H1 (cell line): Measurements from ENCODE around the gene TCERG1L. TPM values are rescaled to one million over a fixed set of nuclear protein-coding genes. Genes with fewer than 3 reads are reported as not detected.

Experiments
- CTCF ChIA-PET: fragments of 300-600 bp; sonication (Branson Sonifier 250); formaldehyde crosslinking; loops from one replicate; lab custom pipeline; 2021; ENCODE audit not compliant: partially characterized antibody; lab: Charles Lee
- POLR2A ChIA-PET: fragments of 300-600 bp; sonication (Branson Sonifier 250); formaldehyde crosslinking; loops from one replicate; lab custom pipeline; 2021; ENCODE audit warnings: inconsistent platforms; ENCODE audit not compliant: partially characterized antibody; lab: Charles Lee
- DNase-seq, 2 experiments: peaks; one replicate each; pipeline versions ENCODE4 v3.0.0 to v3.0.0-alpha.2; 2010 to 2022; ENCODE audit warnings: low spot score in 2 of 2, low read depth in 1 of 2, mixed read lengths in 1 of 2
- FAIRE-seq: peaks from 2 replicates; lab custom pipeline; 2011; peaks lifted over from hg19 to GRCh38; lab: Jason Lieb, UNC
- H2AFZ ChIP-seq: 2 replicates; pipeline ENCODE4 v1.8.1; 2012; ENCODE audit warnings: low read length, inconsistent platforms
- H2AK5ac ChIP-seq: 2 replicates; pipeline ENCODE4 v1.6.1; 2013; ENCODE audit warnings: low read depth, low read length
- H2BK120ac ChIP-seq: replicated peaks from 2 replicates; pipeline ENCODE3; 2013; ENCODE audit warnings: low read depth, low read length, inconsistent platforms
- H2BK12ac ChIP-seq: 2 replicates; pipeline ENCODE4 v1.6.1; 2013; ENCODE audit warnings: low read depth, low read length
- H2BK15ac ChIP-seq: 2 replicates; pipeline ENCODE4 v1.6.1; 2013; ENCODE audit warnings: low read length
- H2BK20ac ChIP-seq: 2 replicates; pipeline ENCODE4 v1.6.1; 2013; ENCODE audit warnings: low read length
- H2BK5ac ChIP-seq: 2 replicates; pipeline ENCODE4 v1.6.1; 2013; ENCODE audit warnings: low read depth, low read length
- H3K14ac ChIP-seq: 2 replicates; pipeline ENCODE4 v1.6.1; 2013; ENCODE audit warnings: inconsistent platforms; ENCODE audit not compliant: insufficient read length
- H3K18ac ChIP-seq: 2 replicates; pipeline ENCODE4 v1.6.1; 2013; ENCODE audit warnings: low read length; ENCODE audit errors: extremely low read depth
- H3K23ac ChIP-seq: 2 replicates; pipeline ENCODE4 v1.6.1; 2013; ENCODE audit warnings: inconsistent platforms; ENCODE audit not compliant: insufficient read length
- H3K23me2 ChIP-seq: 2 replicates; pipeline ENCODE4 v1.6.1; 2013; ENCODE audit warnings: low read depth, low read length
- H3K27ac ChIP-seq: 2 replicates; pipeline ENCODE4 v1.6.1; 2011; ENCODE audit warnings: low read depth, low read length, inconsistent platforms
- H3K27me3 ChIP-seq, 4 experiments: replicated peaks in 1 of 4; 1 replicate in 1 of 4; 2 replicates in 3 of 4; pipeline versions ENCODE4 v1.6.1 to v1.8.1; 2011 to 2013; ENCODE audit warnings: low read length in 3 of 4, mild to moderate bottlenecking in 3 of 4, inconsistent platforms in 2 of 4, mixed read lengths in 2 of 4, moderate library complexity in 1 of 4; ENCODE audit not compliant: control insufficient read depth in 3 of 4, insufficient read depth in 3 of 4; ENCODE audit errors: extremely low read depth in 1 of 4
- H3K36me3 ChIP-seq, 4 experiments: 2 replicates each; pipeline versions ENCODE4 v1.6.1 to v1.8.1; 2011 to 2013; ENCODE audit warnings: mild to moderate bottlenecking in 4 of 4, low read length in 3 of 4, moderate library complexity in 2 of 4, control low read depth in 1 of 4, inconsistent platforms in 1 of 4; ENCODE audit not compliant: insufficient read depth in 4 of 4, control insufficient read depth in 2 of 4
- H3K4ac ChIP-seq: replicated peaks from 2 replicates; pipeline ENCODE3; 2013; ENCODE audit warnings: low read length, low read depth, mixed read lengths, inconsistent platforms; ENCODE audit not compliant: insufficient read length
- H3K4me1 ChIP-seq, 4 experiments: replicated peaks in 1 of 4; 1 replicate in 1 of 4; 2 replicates in 3 of 4; pipeline versions ENCODE4 v1.6.1 to v1.8.1; 2011 to 2013; ENCODE audit warnings: low read length in 3 of 4, inconsistent platforms in 2 of 4, mixed read lengths in 1 of 4; ENCODE audit not compliant: insufficient read depth in 4 of 4, control insufficient read depth in 3 of 4
- H3K4me2 ChIP-seq, 2 experiments: 2 replicates each; pipeline versions ENCODE4 v1.6.1 to v1.8.1; 2011 to 2013; ENCODE audit warnings: low read depth in 2 of 2, low read length in 2 of 2, control low read depth in 1 of 2, inconsistent platforms in 1 of 2, mild to moderate bottlenecking in 1 of 2; ENCODE audit not compliant: insufficient read depth in 1 of 2
- H3K4me3 ChIP-seq, 4 experiments: fragments of 200-600, 300-600 bp in 1 of 4; sonication (generic), shearing (Covaris generic), sonication (Bioruptor Twin) in 1 of 4; 2 replicates each; pipeline versions ENCODE4 v1.5.1 to v1.8.1; 2011 to 2016; ENCODE audit warnings: low read length in 4 of 4, low read depth in 3 of 4, control low read depth in 2 of 4, inconsistent platforms in 2 of 4, mild to moderate bottlenecking in 2 of 4, mixed read lengths in 1 of 4, moderate library complexity in 1 of 4; ENCODE audit not compliant: insufficient read depth in 2 of 4; ENCODE audit errors: extremely low read depth in 1 of 4
- H3K56ac ChIP-seq: replicated peaks from 2 replicates; pipeline ENCODE3; 2013; ENCODE audit warnings: low read depth, mild to moderate bottlenecking, mixed read lengths, low read length, inconsistent platforms; ENCODE audit not compliant: insufficient read length
- H3K79me1 ChIP-seq: 2 replicates; pipeline ENCODE4 v1.6.1; 2013; ENCODE audit warnings: low read depth, low read length, control low read depth
- H3K79me2 ChIP-seq, 2 experiments: 2 replicates each; pipeline versions ENCODE4 v1.6.1 to v1.8.1; 2012 to 2013; ENCODE audit warnings: low read length in 2 of 2, mild to moderate bottlenecking in 2 of 2, inconsistent platforms in 1 of 2; ENCODE audit not compliant: insufficient read depth in 2 of 2, control insufficient read depth in 1 of 2
- H3K9ac ChIP-seq, 4 experiments: replicated peaks in 1 of 4; 1 replicate in 1 of 4; 2 replicates in 3 of 4; pipeline versions ENCODE4 v1.6.1 to v1.8.1; 2011 to 2013; ENCODE audit warnings: low read depth in 3 of 4, low read length in 3 of 4, control low read depth in 2 of 4, mild to moderate bottlenecking in 2 of 4, moderate library complexity in 2 of 4, inconsistent platforms in 1 of 4; ENCODE audit errors: extremely low read depth in 1 of 4
- H3K9me3 ChIP-seq, 2 experiments: 2 replicates each; pipeline versions ENCODE4 v1.6.1 to v1.8.1; 2012 to 2013; ENCODE audit warnings: mild to moderate bottlenecking in 2 of 2, moderate library complexity in 2 of 2, control low read depth in 1 of 2, inconsistent platforms in 1 of 2, low read depth in 1 of 2, low read length in 1 of 2, mixed read lengths in 1 of 2; ENCODE audit not compliant: insufficient read depth in 2 of 2
- H4K20me1 ChIP-seq, 2 experiments: replicated peaks in 1 of 2; 2 replicates each; pipeline versions ENCODE3 to v1.8.1; 2011 to 2013; ENCODE audit warnings: inconsistent platforms in 2 of 2, low read length in 2 of 2, mild to moderate bottlenecking in 1 of 2; ENCODE audit not compliant: insufficient read depth in 2 of 2, control insufficient read depth in 1 of 2
- H4K5ac ChIP-seq: 2 replicates; pipeline ENCODE4 v1.6.1; 2013; ENCODE audit warnings: low read length, low read depth, mixed read lengths, inconsistent platforms; ENCODE audit not compliant: insufficient read length
- H4K8ac ChIP-seq: 2 replicates; pipeline ENCODE4 v1.8.0; 2013; ENCODE audit warnings: mild to moderate bottlenecking, moderate library complexity, low read length, inconsistent platforms; ENCODE audit not compliant: insufficient read depth; ENCODE audit errors: extremely low read depth
- H4K91ac ChIP-seq: replicated peaks from 2 replicates; pipeline ENCODE3; 2013; ENCODE audit warnings: low read length, mixed read lengths, inconsistent platforms; ENCODE audit not compliant: insufficient read length
- MAFK ChIP-seq: IDR thresholded peaks from 2 replicates; pipeline ENCODE4 v1.6.1; 2012; ENCODE audit warnings: low read depth, mild to moderate bottlenecking, improper control_type of control experiment, low read length
- SUZ12 ChIP-seq: fragments of 200-600 bp; sonication (generic); IDR thresholded peaks from 2 replicates; pipeline ENCODE4 v1.6.1; 2012; ENCODE audit warnings: mild to moderate bottlenecking, inconsistent platforms, low read length, moderate library complexity, mixed read lengths
- WGBS, 2 experiments: shearing (Covaris generic) in 1 of 2; methylation state at CpG; one replicate each; pipeline versions ENCODE4 v1.1.6 to v1.1.7; 2013 to 2015; ENCODE audit warnings: low lambda C conversion rate in 2 of 2, mixed read lengths in 2 of 2, inconsistent platforms in 1 of 2, low coverage in 1 of 2, missing lambda C conversion rate in 1 of 2; ENCODE audit not compliant: insufficient replicate concordance in 2 of 2, insufficient coverage in 1 of 2, insufficient read length in 1 of 2; ENCODE audit errors: extremely low coverage in 1 of 2, missing lambda C conversion rate in 1 of 2; 5-methylcytosine and 5-hydroxymethylcytosine counted together
- polyA plus RNA-seq, 7 experiments: library from polyadenylated mRNA; depleted of rRNA in 3 of 7; stranded (reverse) in 5 of 7; unstranded in 2 of 7; fragments of >200 nt in 5 of 7; fragments of 200-250 nt in 2 of 7; gene quantifications; 1 replicate in 5 of 7; 2 replicates in 1 of 7; 4 replicates in 1 of 7; pipeline versions ENCODE4 v1.2.1 to v1.2.3, GENCODE V29; 2011 to 2013; ENCODE audit warnings: missing spikeins in 2 of 7, mixed read lengths in 2 of 7
- total RNA-seq: library from RNA; stranded (reverse); fragmentation: NEBNext Ultra II Directional; extraction: Animal tissue kit (Norgen Biotek cat#: 25700); gene quantifications from 2 replicates; pipeline ENCODE4 v1.2.1, GENCODE V29; 2021

TCERG1L gene
- total and polyA plus RNA-seq, 2 of the 8 experiments (the other 6 are each of a cell fraction or from before 2014, with no cell fraction given) = 3.9 to 6.9 TPM

- H2BK120ac ChIP-seq = no peak overlapping the region
- POLR2A ChIA-PET = no interaction called here
- no peaks in the 10 kb centered on the region for H3K36me3 ChIP-seq
- H3K27me3 ChIP-seq = no peaks in the 10 kb centered on the region
- no peaks in the 10 kb centered on the region; a peak in 2 of 4 replicates for H3K9me3 ChIP-seq
- H3K79me1 ChIP-seq = no peaks in the 10 kb centered on the region; the same call in 1 of the 2 replicates
- no peak overlapping the region for H2AK5ac ChIP-seq
- H2BK20ac ChIP-seq = no peak overlapping the region
- 0 out of 2 replicates have a peak overlapping the region, but pooled peaks have one; percentile 20 for H4K8ac ChIP-seq
- H3K23ac ChIP-seq = no peak overlapping the region
- no peak overlapping the region for H4K91ac ChIP-seq
- no peaks in the 10 kb centered on the region for H3K23me2 ChIP-seq
- H3K9ac ChIP-seq = no peak overlapping the region
- CTCF ChIA-PET = interaction anchor here (1.0 to 1.2 kb wide), 3 partner anchors 12 to 144 kb away, joined by 3 to 4 read pairs (median 3); no protein-coding TSS in a partner anchor
- H4K20me1 ChIP-seq = peaks cover 0 to 3% of the 10 kb centered on the region in 2 experiments
- no peak overlapping the region for H3K4me2 ChIP-seq
- WGBS, 2 experiments = 92% methylated on average over 15 of the region's 15 CpGs; no CpG with 5 or more reads in 1 of the 2 experiments
- TF ChIP-seq MAFK = no peak
- no peak for TF ChIP-seq SUZ12
- no peak overlapping the region for H3K14ac ChIP-seq
- peak overlapping the region; percentile 66; the same call in 1 of the 2 replicates for H2BK5ac ChIP-seq
- no peaks in the 10 kb centered on the region for H3K79me2 ChIP-seq
- no peak overlapping the region for H3K56ac ChIP-seq
- H3K4me1 ChIP-seq = peaks cover 0 to 13% (median 5%) of the 10 kb centered on the region in 4 experiments; a peak in 3 of 7 replicates
- no peak overlapping the region for H2BK12ac ChIP-seq
- no peak for FAIRE-seq
- H4K5ac ChIP-seq = no peak overlapping the region
- no peak overlapping the region; the same call in 1 of the 2 replicates for H3K18ac ChIP-seq
- H2BK15ac ChIP-seq = no peak overlapping the region
- H2AFZ ChIP-seq = no peak overlapping the region
- no peak overlapping the region for H3K4ac ChIP-seq
- no peak overlapping the region for H3K27ac ChIP-seq
- no peak overlapping the region for H3K4me3 ChIP-seq
- no peak for DNase-seq
Observed at GRCh38 chr10:131231965-131232541, 79.5 kb downstream of the TCERG1L start.
